Progenitor cell of endocrine pancreas (in vitro differentiated cells): Measurements from ENCODE around the gene ATG7. TPM values are rescaled to one million over a fixed set of nuclear protein-coding genes. Genes with fewer than 3 reads are reported as not detected.
A peak's percentile ranks its signal among the peaks of the same experiment; 100 is the strongest.
"Not testable (repeated sequence)": the region's sequence is repeated elsewhere in the genome, so short reads cannot be mapped to it uniquely, and the experiment has no call there.

Experiments used
- DNase-seq: peaks from one replicate; pipeline ENCODE4 v3.0.0; 2021; ENCODE audit warnings: low spot score; ENCODE audit not compliant: unreplicated experiment
- H3K27ac Mint-ChIP-seq: 2 replicates; pipeline ENCODE4 v1.8.0; 2021; ENCODE audit warnings: mild to moderate bottlenecking, moderate library complexity, mixed read lengths
- H3K27me3 Mint-ChIP-seq: 2 replicates; pipeline ENCODE4 v1.8.0; 2021; ENCODE audit warnings: mixed read lengths
- H3K36me3 Mint-ChIP-seq: 2 replicates; pipeline ENCODE4 v1.8.0; 2022; ENCODE audit warnings: mixed read lengths; ENCODE audit not compliant: insufficient read depth
- H3K4me1 Mint-ChIP-seq: 2 replicates; pipeline ENCODE4 v1.8.0; 2021; ENCODE audit warnings: low read depth, mixed read lengths
- H3K4me3 Mint-ChIP-seq: 2 replicates; pipeline ENCODE4 v1.8.0; 2021; ENCODE audit warnings: low read depth, mild to moderate bottlenecking, moderate library complexity, mixed read lengths
- H3K9me3 Mint-ChIP-seq: 2 replicates; pipeline ENCODE4 v1.8.0; 2021; ENCODE audit warnings: low read depth, mixed read lengths
- CTCF ChIP-seq: fragments of 200-600 bp; sonication (generic); IDR thresholded peaks from one replicate; pipeline ENCODE4 v1.5.0; 2021; ENCODE audit warnings: antibody characterized with exemption, mild to moderate bottlenecking; ENCODE audit not compliant: unreplicated experiment
- total RNA-seq: library from RNA; stranded (reverse); gene quantifications from 2 replicates; pipeline ENCODE4 v1.2.1, GENCODE V29; 2021

The ATG7 gene
- total RNA-seq, 1 donor from 2014 or later: 29.1 TPM

- Mint-ChIP-seq H3K9me3 (peaks cover 2% of the 10 kb centered on the region), H3K4me1 (peaks cover 50% of the 10 kb centered on the region), H3K27me3 (no peaks in the 10 kb centered on the region), H3K27ac (peak overlapping the region; percentile 98), H3K4me3 (no peak overlapping the region), H3K36me3 (peaks cover 23% of the 10 kb centered on the region)
- TF ChIP-seq CTCF: no peak
- DNase-seq: no peak
These were observed 320.5 kb downstream of the ATG7 start for GRCh38 chr3:11592445-11593298.

GRCh38 chr3:11593318-11594034 is 321.3 kb downstream of the ATG7 start:
- peaks cover 30% of the 10 kb centered on the region for H3K36me3 Mint-ChIP-seq
- H3K4me3 Mint-ChIP-seq: peak overlapping the region; percentile 29
- H3K9me3 Mint-ChIP-seq: peaks cover 6% of the 10 kb centered on the region
- no peak for TF ChIP-seq CTCF
- DNase-seq: no peak
- no peaks in the 10 kb centered on the region for H3K27me3 Mint-ChIP-seq
- H3K27ac Mint-ChIP-seq: peak overlapping the region; percentile 98
- peaks cover 46% of the 10 kb centered on the region for H3K4me1 Mint-ChIP-seq

- Mint-ChIP-seq H3K36me3 (peaks cover 33% of the 10 kb centered on the region), H3K27ac (peak overlapping the region; percentile 69), H3K4me1 (peaks cover 37% of the 10 kb centered on the region)
- not testable (repeated sequence) for H3K27me3 Mint-ChIP-seq, DNase-seq, H3K9me3 Mint-ChIP-seq, H3K4me3 Mint-ChIP-seq
These were observed 322.8 kb downstream of the ATG7 start for GRCh38 chr3:11595024-11595423.

- DNase-seq: no peak
- no peak for TF ChIP-seq CTCF
- H3K9me3 Mint-ChIP-seq: peaks cover 9% of the 10 kb centered on the region
- H3K4me1 Mint-ChIP-seq: peaks cover 38% of the 10 kb centered on the region
- no peaks in the 10 kb centered on the region for H3K27me3 Mint-ChIP-seq
- H3K4me3 Mint-ChIP-seq: no peak overlapping the region
- H3K36me3 Mint-ChIP-seq: peaks cover 46% of the 10 kb centered on the region
- no peak overlapping the region for H3K27ac Mint-ChIP-seq
These were observed 324.2 kb downstream of the ATG7 start for GRCh38 chr3:11596387-11596786.

GRCh38 chr3:11600501-11601282 is 328.5 kb downstream of the ATG7 start:
- H3K36me3 Mint-ChIP-seq: peaks cover 40% of the 10 kb centered on the region
- H3K9me3 Mint-ChIP-seq: peaks cover 9% of the 10 kb centered on the region
- H3K27me3 Mint-ChIP-seq: no peaks in the 10 kb centered on the region
- H3K27ac Mint-ChIP-seq: peak overlapping the region; percentile 95
- peaks cover 28% of the 10 kb centered on the region for H3K4me1 Mint-ChIP-seq
- no peak for TF ChIP-seq CTCF
- DNase-seq: no peak
- H3K4me3 Mint-ChIP-seq: no peak overlapping the region
